ENCODE results near the gene GNAT1.

GNAT1 gene

DNA sequence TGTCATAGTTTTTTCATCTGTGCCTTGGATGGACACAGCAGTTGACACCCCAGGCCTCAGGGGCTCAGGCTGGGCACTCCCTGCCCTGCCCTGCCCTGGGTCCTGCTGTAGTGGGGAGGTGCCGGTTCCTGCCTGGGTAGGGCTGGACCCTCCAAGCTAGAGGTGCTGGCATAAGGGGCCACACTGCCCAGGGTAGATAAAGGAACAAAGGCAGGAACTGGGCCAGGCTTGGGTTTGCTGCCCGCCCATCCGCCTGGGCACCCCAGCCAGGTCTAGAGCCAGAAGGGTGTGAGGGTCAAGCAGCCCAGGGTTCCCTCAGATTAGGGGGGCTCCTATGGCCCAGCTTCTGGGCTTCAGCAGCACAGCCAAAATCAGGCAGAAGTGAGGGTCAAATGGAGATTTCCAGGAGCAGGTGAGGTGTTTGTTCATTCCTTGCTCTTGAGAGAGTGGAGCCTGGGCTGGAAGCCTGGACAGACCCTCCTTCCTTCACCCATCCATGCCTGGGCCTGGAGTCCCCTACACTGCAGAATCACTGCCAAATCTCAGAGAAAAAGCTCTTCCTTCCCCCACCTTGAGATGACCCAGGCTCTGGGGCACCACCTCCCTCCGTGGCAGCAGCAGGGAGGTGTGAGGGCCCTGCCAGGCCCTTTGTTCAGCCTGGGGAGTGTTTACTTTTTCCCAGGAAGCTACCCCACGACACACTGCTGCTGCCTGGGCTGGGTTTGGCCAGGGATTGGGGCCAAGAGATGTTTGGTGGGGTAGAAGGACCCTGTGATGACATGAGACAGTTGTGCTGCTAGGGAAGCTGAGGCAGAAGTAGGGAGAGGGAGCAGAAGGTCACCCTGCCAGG, 29.2 kb upstream of the GNAT1 start:
- Histone ChIP-seq H3K27me3 (ENCODE audit: control insufficient read depth in 5 of 5, insufficient read depth in 4 of 5, low read length in 5 of 5) (peaks cover 0 to 6% (median under 1%) of the 10 kb centered on the region in 5 donors), H3K9me3 (ENCODE audit: control insufficient read depth in 5 of 5, low read length in 5 of 5) (no peaks in the 10 kb centered on the region), H3K4me3 (ENCODE audit: low read depth in 1 of 5, low read length in 5 of 5) (no peak overlapping the region), H3K4me1 (ENCODE audit: control insufficient read depth in 5 of 5, insufficient read depth in 5 of 5, low read length in 5 of 5) (peaks cover 26 to 100% (median 72%) of the 10 kb centered on the region in 5 donors), H3K36me3 (ENCODE audit: control insufficient read depth in 5 of 5, insufficient read depth in 5 of 5, low read length in 5 of 5) (no peaks in the 10 kb centered on the region), H3K27ac (ENCODE audit: low read depth, low read length) (peak overlapping the region; percentile 83), H3K9ac (ENCODE audit: low read length in 5 of 5) (peak overlapping the region in 1 of 5 donors; percentile 48)

DNA sequence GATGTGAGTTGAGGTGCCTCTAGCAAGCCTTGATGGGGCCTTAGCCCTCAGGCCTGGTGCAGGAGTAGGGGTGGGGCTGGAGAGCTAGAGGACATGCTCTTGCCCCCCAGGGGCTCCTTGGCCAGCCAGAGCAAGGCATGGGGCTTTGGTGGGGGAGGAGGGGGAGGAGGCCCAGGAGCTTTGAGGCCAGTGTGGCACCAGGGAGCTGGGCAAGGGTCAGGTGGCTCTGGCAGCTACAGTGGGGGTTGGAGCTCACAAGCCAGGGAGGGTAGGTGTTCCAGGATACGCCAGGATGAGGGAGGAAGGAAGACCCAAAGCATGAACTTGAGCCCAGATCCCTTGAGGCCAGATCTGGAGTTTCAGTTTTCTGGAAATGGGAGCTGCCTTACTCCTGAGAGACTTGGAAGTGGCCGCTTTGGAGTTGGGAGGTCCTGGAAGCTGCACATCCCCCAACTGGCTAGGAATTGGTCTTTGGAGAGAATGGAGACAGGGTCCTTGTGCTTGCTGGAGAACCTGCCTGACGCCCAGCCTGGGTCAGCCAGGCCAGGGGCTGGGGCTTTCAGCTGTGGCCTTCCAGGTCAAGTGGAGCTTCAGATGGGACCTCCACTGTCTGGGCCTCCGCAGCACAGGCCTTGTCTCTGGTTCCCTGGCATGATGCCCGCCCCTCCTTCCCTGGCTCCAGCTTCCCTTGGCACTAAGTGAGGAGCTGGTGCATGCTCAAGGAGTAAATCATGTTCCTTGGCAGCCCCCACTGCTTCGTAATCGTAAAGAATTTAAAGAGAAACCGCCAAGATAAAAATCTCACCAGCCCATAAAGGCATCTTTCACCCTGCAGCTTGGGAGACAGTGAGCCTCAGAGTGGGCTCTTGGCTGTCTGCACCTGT, 27.6 kb upstream of the GNAT1 start:
- Histone ChIP-seq H3K9ac (ENCODE audit: low read length in 5 of 5) (peak overlapping the region in 3 of 5 donors; percentile 2 to 60 (median 11)), H3K27me3 (ENCODE audit: control insufficient read depth in 5 of 5, insufficient read depth in 4 of 5, low read length in 5 of 5) (no peaks in the 10 kb centered on the region), H3K27ac (ENCODE audit: low read depth, low read length) (peak overlapping the region; percentile 83), H3K9me3 (ENCODE audit: control insufficient read depth in 5 of 5, low read length in 5 of 5) (no peaks in the 10 kb centered on the region), H3K36me3 (ENCODE audit: control insufficient read depth in 5 of 5, insufficient read depth in 5 of 5, low read length in 5 of 5) (no peaks in the 10 kb centered on the region), H3K4me1 (ENCODE audit: control insufficient read depth in 5 of 5, insufficient read depth in 5 of 5, low read length in 5 of 5) (peaks cover 28 to 99% (median 78%) of the 10 kb centered on the region in 5 donors), H3K4me3 (ENCODE audit: low read depth in 1 of 5, low read length in 5 of 5) (peak overlapping the region in 2 of 5 donors; percentile 10 to 36)

DNA sequence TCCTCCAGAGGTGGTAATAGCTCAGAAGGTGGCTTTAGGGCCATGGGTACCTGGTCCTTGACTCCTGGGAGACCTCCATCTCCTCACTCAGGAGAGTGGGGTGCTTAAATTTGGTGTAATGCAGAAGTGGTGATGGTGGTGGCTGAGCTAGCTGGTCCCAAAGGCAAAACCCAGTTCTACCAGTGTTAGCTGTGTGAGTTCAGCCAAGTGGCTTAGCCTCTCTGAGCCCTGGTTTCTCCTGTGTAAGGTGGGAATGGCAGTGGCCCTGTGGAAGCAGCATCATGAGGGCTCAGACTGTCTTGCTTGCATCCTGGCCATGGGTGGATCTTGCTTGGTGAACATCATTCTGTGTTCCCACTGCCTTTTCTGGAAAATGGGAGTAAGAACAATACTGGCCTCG, 26.9 kb upstream of the GNAT1 start:
- Histone ChIP-seq H3K4me1 (ENCODE audit: control insufficient read depth in 5 of 5, insufficient read depth in 5 of 5, low read length in 5 of 5) (peaks cover 31 to 99% (median 80%) of the 10 kb centered on the region in 5 donors), H3K36me3 (ENCODE audit: control insufficient read depth in 5 of 5, insufficient read depth in 5 of 5, low read length in 5 of 5) (no peaks in the 10 kb centered on the region), H3K27ac (ENCODE audit: low read depth, low read length) (peak overlapping the region; percentile 83), H3K9me3 (ENCODE audit: control insufficient read depth in 5 of 5, low read length in 5 of 5) (no peaks in the 10 kb centered on the region), H3K27me3 (ENCODE audit: control insufficient read depth in 5 of 5, insufficient read depth in 4 of 5, low read length in 5 of 5) (no peaks in the 10 kb centered on the region), H3K4me3 (ENCODE audit: low read depth in 1 of 5, low read length in 5 of 5) (peak overlapping the region in 2 of 5 donors; percentile 10 to 36), H3K9ac (ENCODE audit: low read length in 5 of 5) (peak overlapping the region in 2 of 5 donors; percentile 11 to 60)

DNA sequence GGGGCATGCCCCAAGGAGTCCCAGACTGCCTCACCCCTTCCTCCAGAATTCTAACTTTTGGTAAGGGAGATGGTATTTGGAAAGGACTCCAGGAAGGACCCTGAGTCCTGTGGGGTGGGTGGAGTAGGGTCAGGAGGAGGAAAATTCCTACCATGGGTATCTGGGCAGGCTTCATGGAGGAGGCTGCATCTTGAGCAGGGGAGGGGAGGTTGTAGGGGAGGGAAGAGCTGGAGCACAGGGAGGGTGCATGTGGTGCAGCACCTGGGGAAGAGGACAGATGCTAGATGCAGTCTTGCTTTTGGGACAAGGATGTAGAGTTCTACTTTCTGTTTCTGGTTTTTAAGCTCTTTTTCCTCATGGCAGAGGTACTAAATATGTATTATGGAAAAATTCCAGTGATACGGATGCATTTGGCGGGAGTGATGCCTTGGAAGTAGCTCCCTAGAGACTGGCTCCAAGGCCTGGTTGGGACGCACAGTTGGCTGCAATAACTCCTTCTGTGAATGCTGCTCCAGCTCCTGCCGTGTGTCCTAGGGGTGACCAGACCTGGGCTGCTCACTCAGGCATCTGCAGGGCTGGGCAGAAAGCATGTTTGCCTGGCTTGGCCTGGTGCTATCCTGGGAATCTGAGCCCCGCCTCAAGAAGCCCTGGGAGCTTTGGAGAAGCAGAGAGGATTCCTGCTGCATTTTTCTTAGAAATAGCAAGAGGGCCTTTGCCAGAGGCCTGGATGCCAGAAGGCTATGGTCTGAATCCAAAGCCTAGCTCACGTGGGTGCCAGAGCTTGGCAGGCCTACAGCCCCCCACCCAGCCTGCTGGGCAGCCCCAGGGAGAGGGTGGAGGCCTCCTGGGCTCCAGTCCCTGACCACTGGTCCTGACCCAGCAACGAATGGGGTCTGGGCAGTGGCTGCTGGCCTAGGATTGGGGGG, 26.2 kb upstream of the GNAT1 start:
- Histone ChIP-seq H3K4me3 (ENCODE audit: low read depth in 1 of 5, low read length in 5 of 5) (peak overlapping the region in 4 of 5 donors; percentile 8 to 48 (median 20)), H3K27me3 (ENCODE audit: control insufficient read depth in 5 of 5, insufficient read depth in 4 of 5, low read length in 5 of 5) (no peaks in the 10 kb centered on the region), H3K9ac (ENCODE audit: low read length in 5 of 5) (peak overlapping the region in 2 of 5 donors; percentile 21 to 60), H3K27ac (ENCODE audit: low read depth, low read length) (peak overlapping the region; percentile 83), H3K36me3 (ENCODE audit: control insufficient read depth in 5 of 5, insufficient read depth in 5 of 5, low read length in 5 of 5) (no peaks in the 10 kb centered on the region), H3K9me3 (ENCODE audit: control insufficient read depth in 5 of 5, low read length in 5 of 5) (no peaks in the 10 kb centered on the region), H3K4me1 (ENCODE audit: control insufficient read depth in 5 of 5, insufficient read depth in 5 of 5, low read length in 5 of 5) (peaks cover 33 to 99% (median 75%) of the 10 kb centered on the region in 5 donors)

DNA sequence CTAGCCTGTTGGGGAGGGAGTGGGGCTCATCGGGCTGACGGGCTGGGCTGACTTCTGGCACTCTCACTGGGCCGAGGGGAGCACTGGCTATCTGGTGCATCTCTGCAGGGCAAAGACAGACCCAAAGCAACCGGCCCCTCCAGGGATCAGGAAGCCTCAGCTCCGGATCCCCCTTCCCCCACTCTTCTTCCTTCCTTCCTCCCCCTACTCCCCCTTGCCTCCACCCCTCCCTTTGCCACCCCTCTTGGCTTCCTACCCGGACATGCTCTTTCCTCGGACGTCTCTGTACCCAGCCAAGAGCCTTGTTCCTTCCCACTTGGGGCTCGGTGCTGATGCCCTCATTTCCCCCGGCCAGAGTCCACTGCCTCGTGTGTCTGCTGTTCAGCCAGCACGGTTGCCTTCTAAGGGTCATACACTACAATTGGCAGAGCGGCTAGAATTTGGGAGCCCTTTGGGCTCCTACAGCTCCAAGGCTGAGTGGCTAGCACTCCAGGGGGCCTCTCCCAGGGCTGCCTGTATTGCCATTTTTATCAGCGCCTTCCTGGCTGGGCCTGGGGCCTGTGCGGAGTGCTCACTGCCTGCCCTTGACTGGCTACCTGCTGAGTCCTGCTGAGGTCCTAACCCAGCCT, 25.4 kb upstream of the GNAT1 start:
- Histone ChIP-seq H3K4me1 (ENCODE audit: control insufficient read depth in 5 of 5, insufficient read depth in 5 of 5, low read length in 5 of 5) (peaks cover 35 to 99% (median 72%) of the 10 kb centered on the region in 5 donors), H3K27me3 (ENCODE audit: control insufficient read depth in 5 of 5, insufficient read depth in 4 of 5, low read length in 5 of 5) (no peaks in the 10 kb centered on the region), H3K36me3 (ENCODE audit: control insufficient read depth in 5 of 5, insufficient read depth in 5 of 5, low read length in 5 of 5) (no peaks in the 10 kb centered on the region), H3K9me3 (ENCODE audit: control insufficient read depth in 5 of 5, low read length in 5 of 5) (no peaks in the 10 kb centered on the region), H3K27ac (ENCODE audit: low read depth, low read length) (peak overlapping the region; percentile 83), H3K4me3 (ENCODE audit: low read depth in 1 of 5, low read length in 5 of 5) (peak overlapping the region in 3 of 5 donors; percentile 28 to 48 (median 36)), H3K9ac (ENCODE audit: low read length in 5 of 5) (peak overlapping the region in 2 of 5 donors; percentile 21 to 60)

DNA sequence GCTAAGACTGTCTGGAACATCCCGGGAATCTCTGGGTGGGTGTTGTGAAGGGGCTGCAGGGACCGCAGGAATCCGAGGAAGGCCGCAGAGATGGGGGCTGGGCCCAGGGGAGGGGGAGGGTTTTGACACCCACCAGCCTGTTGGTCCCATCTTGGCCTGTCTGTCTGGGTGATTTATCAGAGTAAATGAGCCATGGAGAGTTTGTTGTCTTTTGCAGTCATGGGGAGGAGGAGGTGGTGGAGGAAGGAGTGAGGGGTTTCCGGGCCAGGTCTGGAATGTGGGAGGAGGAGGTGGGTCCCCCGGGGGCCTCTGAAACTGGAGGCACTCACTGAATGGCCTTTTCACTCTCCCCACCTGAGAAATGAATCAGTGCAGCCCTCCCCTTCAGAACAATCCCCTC, 24.8 kb upstream of the GNAT1 start:
- Histone ChIP-seq H3K9me3 (ENCODE audit: control insufficient read depth in 5 of 5, low read length in 5 of 5) (no peaks in the 10 kb centered on the region), H3K36me3 (ENCODE audit: control insufficient read depth in 5 of 5, insufficient read depth in 5 of 5, low read length in 5 of 5) (no peaks in the 10 kb centered on the region), H3K4me1 (ENCODE audit: control insufficient read depth in 5 of 5, insufficient read depth in 5 of 5, low read length in 5 of 5) (peaks cover 35 to 99% (median 68%) of the 10 kb centered on the region in 5 donors), H3K4me3 (ENCODE audit: low read depth in 1 of 5, low read length in 5 of 5) (peak overlapping the region in 1 of 5 donors; percentile 36), H3K27ac (ENCODE audit: low read depth, low read length) (peak overlapping the region; percentile 83), H3K27me3 (ENCODE audit: control insufficient read depth in 5 of 5, insufficient read depth in 4 of 5, low read length in 5 of 5) (no peaks in the 10 kb centered on the region), H3K9ac (ENCODE audit: low read length in 5 of 5) (peak overlapping the region in 2 of 5 donors; percentile 43 to 60)

DNA sequence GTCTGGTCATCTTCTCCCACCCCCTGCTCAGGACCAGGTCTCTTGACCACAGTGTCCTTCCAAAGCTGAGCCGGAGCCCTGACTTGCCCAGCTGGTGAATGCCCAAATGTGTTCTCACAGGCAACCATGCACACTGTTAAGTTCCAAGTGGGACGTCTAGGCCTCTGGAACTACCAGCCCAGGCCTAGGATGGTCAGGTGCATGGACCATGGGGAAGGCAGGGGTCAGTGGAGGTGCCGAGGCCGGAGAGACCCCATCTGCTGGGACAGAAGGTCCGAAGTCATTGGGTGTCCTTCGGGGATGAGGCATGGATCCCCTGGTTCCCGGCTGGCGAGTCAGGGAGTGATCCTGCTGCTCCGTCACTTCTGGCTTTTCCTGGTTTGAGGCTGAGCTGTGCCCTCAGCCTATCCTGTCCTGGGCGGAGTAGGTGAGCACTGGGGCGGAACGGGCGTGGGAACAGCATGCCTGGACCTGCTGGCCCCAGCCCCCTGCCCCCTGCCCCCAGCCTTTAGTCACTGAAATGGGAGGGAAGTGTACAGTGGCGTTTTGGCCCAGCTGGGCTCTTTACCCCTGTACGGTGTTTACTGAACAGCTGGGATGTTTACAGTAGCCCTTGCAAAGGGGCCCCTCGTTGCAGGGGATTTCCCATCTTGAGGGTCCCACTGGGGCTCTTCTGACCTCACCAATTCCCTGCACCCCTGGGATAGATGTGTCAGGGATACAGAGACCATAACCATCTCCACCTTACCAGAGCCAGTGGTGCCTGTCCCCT, 24.2 kb upstream of the GNAT1 start:
- no peaks in the 10 kb centered on the region for H3K36me3 ChIP-seq (ENCODE audit: control insufficient read depth in 5 of 5, insufficient read depth in 5 of 5, low read length in 5 of 5)
- no peaks in the 10 kb centered on the region for H3K27me3 ChIP-seq (ENCODE audit: control insufficient read depth in 5 of 5, insufficient read depth in 4 of 5, low read length in 5 of 5)
- peaks cover 35 to 99% (median 62%) of the 10 kb centered on the region in 5 donors for H3K4me1 ChIP-seq (ENCODE audit: control insufficient read depth in 5 of 5, insufficient read depth in 5 of 5, low read length in 5 of 5)
- H3K9ac ChIP-seq (ENCODE audit: low read length in 5 of 5), result peak overlapping the region in 2 of 5 donors; percentile 43 to 60
- H3K4me3 ChIP-seq (ENCODE audit: low read depth in 1 of 5, low read length in 5 of 5), result no peak overlapping the region
- no peaks in the 10 kb centered on the region for H3K9me3 ChIP-seq (ENCODE audit: control insufficient read depth in 5 of 5, low read length in 5 of 5)
- H3K27ac ChIP-seq (ENCODE audit: low read depth, low read length), result peak overlapping the region; percentile 83

DNA sequence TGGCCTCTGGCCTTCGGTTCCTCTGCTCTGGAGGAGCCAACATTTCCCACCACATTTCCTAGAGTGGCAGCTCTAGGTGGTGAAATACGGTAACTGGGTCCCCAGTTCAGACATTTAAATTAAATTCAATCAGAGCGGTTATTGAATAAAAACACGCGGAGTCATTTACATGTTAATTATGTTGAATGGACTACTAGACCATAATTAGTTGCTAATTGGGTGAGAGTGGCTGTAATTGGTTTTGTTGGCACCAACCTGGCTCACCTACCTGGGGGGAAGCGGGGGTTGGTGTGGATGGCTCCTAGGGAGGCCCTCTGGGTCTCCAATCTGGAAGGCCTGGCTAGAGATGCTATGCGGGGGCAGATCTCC, 23.6 kb upstream of the GNAT1 start:
- H3K36me3 ChIP-seq (ENCODE audit: control insufficient read depth in 5 of 5, insufficient read depth in 5 of 5, low read length in 5 of 5), result no peaks in the 10 kb centered on the region
- H3K4me1 ChIP-seq (ENCODE audit: control insufficient read depth in 5 of 5, insufficient read depth in 5 of 5, low read length in 5 of 5), result peaks cover 35 to 99% (median 61%) of the 10 kb centered on the region in 5 donors
- H3K4me3 ChIP-seq (ENCODE audit: low read depth in 1 of 5, low read length in 5 of 5), result no peak overlapping the region
- no peaks in the 10 kb centered on the region for H3K27me3 ChIP-seq (ENCODE audit: control insufficient read depth in 5 of 5, insufficient read depth in 4 of 5, low read length in 5 of 5)
- H3K9ac ChIP-seq (ENCODE audit: low read length in 5 of 5), result peak overlapping the region in 2 of 5 donors; percentile 23 to 55
- H3K9me3 ChIP-seq (ENCODE audit: control insufficient read depth in 5 of 5, low read length in 5 of 5), result no peaks in the 10 kb centered on the region
- peak overlapping the region; percentile 83 for H3K27ac ChIP-seq (ENCODE audit: low read depth, low read length)

Measured in subcutaneous abdominal adipose tissue (tissue), 5 donors.